Measurements from ENCODE around the gene ZBTB3. TPM values are rescaled to one million over a fixed set of nuclear protein-coding genes. Genes with fewer than 3 reads are reported as not detected.

Gene ZBTB3
- total and polyA plus RNA-seq, 2 of the 13 experiments (the other 11 are each of a cell fraction or from before 2014, with no cell fraction given), result 3.4 to 5.2 TPM

- TF ChIP-seq SALL1 (CRISPR knock-in tag; IDR thresholded peaks at IDR 0.05), result peak; percentile 90; the same call in 1 of the 2 replicates
- TF ChIP-seq POGZ (CRISPR knock-in tag; IDR thresholded peaks at IDR 0.05), result no peak
- 0 out of 2 replicates have a peak, but pooled peaks have one; percentile 54 for TF ChIP-seq ZNF121 (CRISPR knock-in tag; IDR thresholded peaks at IDR 0.05)
- no peak for TF ChIP-seq MAFK (conservative IDR thresholded peaks at IDR 0.05 in 1 of 2, IDR thresholded peaks at IDR 0.05 in 1 of 2; ENCODE audit: low read length in 2 of 2)
- TF ChIP-seq ZNF644 (CRISPR knock-in tag; IDR thresholded peaks at IDR 0.05; ENCODE audit: low read depth), result no peak
- peak; percentile 80 for TF ChIP-seq BRD4 (CRISPR knock-in tag; IDR thresholded peaks at IDR 0.05)
- peak; percentile 67; the same call in 1 of the 2 replicates for TF ChIP-seq RXRA (CRISPR knock-in tag; IDR thresholded peaks at IDR 0.05)
- TF ChIP-seq ZNF720 (CRISPR knock-in tag; IDR thresholded peaks at IDR 0.05), result no peak
- TF ChIP-seq ZFP36L1 (CRISPR knock-in tag; IDR thresholded peaks at IDR 0.05), result peak; percentile 96
- TF ChIP-seq TMF1 (CRISPR knock-in tag; IDR thresholded peaks at IDR 0.05; ENCODE audit: low read depth), result peak; percentile 98
- no peak for TF ChIP-seq ZNF577 (CRISPR knock-in tag; IDR thresholded peaks at IDR 0.05; ENCODE audit: borderline replicate concordance, low read depth)
- peak; percentile 89 for TF ChIP-seq ZNF101 (CRISPR knock-in tag; IDR thresholded peaks at IDR 0.05; ENCODE audit: borderline replicate concordance, low read depth)
- peak; percentile 89; the same call in 1 of the 2 replicates for TF ChIP-seq ARHGAP35 (CRISPR knock-in tag; IDR thresholded peaks at IDR 0.05; ENCODE audit: borderline replicate concordance)
- TF ChIP-seq PHF20 (CRISPR knock-in tag; IDR thresholded peaks at IDR 0.05), result peak; percentile 81
- TF ChIP-seq ATF2 (CRISPR knock-in tag; IDR thresholded peaks at IDR 0.05), result peak; percentile 78; the same call in 1 of the 2 replicates
- TF ChIP-seq ZFP91 (CRISPR knock-in tag; IDR thresholded peaks at IDR 0.05; ENCODE audit: borderline replicate concordance), result no peak; the same call in 1 of the 2 replicates
- 0 out of 2 replicates have a peak, but pooled peaks have one; percentile 55 for TF ChIP-seq MTF1 (CRISPR knock-in tag; IDR thresholded peaks at IDR 0.05)
- TF ChIP-seq RFXAP (CRISPR knock-in tag; IDR thresholded peaks at IDR 0.05; ENCODE audit: borderline replicate concordance), result peak; percentile 100; the same call in 1 of the 2 replicates
- 0 out of 2 replicates have a peak, but pooled peaks have one; percentile 47 for TF ChIP-seq MIER2 (CRISPR knock-in tag; IDR thresholded peaks at IDR 0.05)
- TF ChIP-seq REST (IDR thresholded peaks at IDR 0.05; ENCODE audit: borderline replicate concordance in 1 of 2, low read depth in 1 of 2, low read length in 2 of 2), result no peak; a peak in 1 of 4 replicates
- TF ChIP-seq ZKSCAN1 (IDR thresholded peaks at IDR 0.05; ENCODE audit: low read length), result no peak
- TF ChIP-seq ERF (CRISPR knock-in tag; IDR thresholded peaks at IDR 0.05), result peak; percentile 93
- TF ChIP-seq HIVEP1 (CRISPR knock-in tag; IDR thresholded peaks at IDR 0.05), result peak; percentile 73
- TF ChIP-seq POLR2AphosphoS5 (IDR thresholded peaks at IDR 0.05; ENCODE audit: low read depth, low read length), result peak; percentile 71
- TF ChIP-seq ZNF782 (CRISPR knock-in tag; IDR thresholded peaks at IDR 0.05; ENCODE audit: borderline replicate concordance), result peak; percentile 93
Observed at GRCh38 chr11:62727165-62727871, 26.6 kb downstream of the ZBTB3 start, which contains the start of gene HNRNPUL2 (continued).
